Activated T-helper 2 cell treated with anti-CD3 and anti-CD28 coated beads, Interferon-gamma antibody, Interleukin-2, Interleukin-4, amounts not matched to agents 10 μg/mL and 5 μg/mL and 100 μg/mL, durations not matched to agents 14 hours and 24 hours and 36 hours (primary cell): ENCODE measurements around the gene SETD7. TPM values are rescaled to one million over a fixed set of nuclear protein-coding genes. Genes with fewer than 3 reads are reported as not detected.

Experiments
- DNase-seq: peaks from one replicate; pipeline ENCODE4 v3.0.0; 2021; ENCODE audit warnings: low spot score
- H3K27ac Mint-ChIP-seq: one replicate; pipeline ENCODE4 v1.8.0; 2021; ENCODE audit warnings: mixed read lengths
- H3K27me3 Mint-ChIP-seq: one replicate; pipeline ENCODE4 v1.8.0; 2021; ENCODE audit warnings: low read depth, mixed read lengths
- H3K36me3 Mint-ChIP-seq: one replicate; pipeline ENCODE4 v1.8.0; 2021; ENCODE audit warnings: low read depth, mixed read lengths
- H3K4me1 Mint-ChIP-seq: one replicate; pipeline ENCODE4 v1.8.0; 2021; ENCODE audit warnings: low read depth, mixed read lengths
- H3K4me3 Mint-ChIP-seq: one replicate; pipeline ENCODE4 v1.8.0; 2021; ENCODE audit warnings: low read depth, mild to moderate bottlenecking, moderate library complexity, mixed read lengths
- H3K9me3 Mint-ChIP-seq: one replicate; pipeline ENCODE4 v1.8.0; 2021; ENCODE audit warnings: mixed read lengths
- intact Hi-C: fragments of 100-400 bp; cut with micrococcal nuclease; formaldehyde crosslinking; loops from one replicate; pipeline ENCODE4 v1.15.1; 2023
- total RNA-seq: library from RNA; stranded (reverse); gene quantifications from 2 replicates; pipeline ENCODE4 v1.2.3, GENCODE V29; 2022

SETD7 gene
- total RNA-seq, 1 donor from 2014 or later, result 20.7 TPM

DNA sequence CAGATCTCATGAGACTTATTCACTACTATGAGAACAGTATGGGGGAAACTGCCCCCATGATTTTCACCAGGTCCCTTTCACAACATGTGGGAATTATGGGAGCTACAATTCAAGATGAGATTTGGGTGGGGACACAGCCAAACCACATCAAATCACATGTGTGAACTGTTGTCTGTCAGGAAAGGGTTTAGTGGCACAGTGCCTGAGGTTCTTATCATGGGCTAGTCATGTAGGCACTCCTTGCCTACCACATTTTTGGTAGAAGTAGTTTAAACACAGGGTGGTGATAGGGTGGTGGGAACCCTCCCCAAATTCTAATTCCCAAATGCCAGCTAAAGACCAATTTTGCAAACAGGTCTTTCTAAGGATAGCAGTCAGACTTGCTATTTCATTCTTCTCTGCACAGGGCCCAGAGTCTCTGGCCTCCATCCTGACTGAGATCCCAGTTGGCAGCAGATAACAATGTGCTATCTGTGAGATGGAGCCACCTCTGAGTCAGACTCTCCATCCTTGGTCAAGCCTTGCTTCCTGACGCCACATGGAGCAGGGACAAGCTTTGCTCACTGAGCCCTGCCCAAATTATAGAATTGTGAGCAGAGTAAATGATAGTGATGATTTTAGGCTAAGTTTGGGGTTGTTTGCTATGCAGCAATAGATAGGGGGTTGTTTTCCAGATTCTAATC, 33.5 kb upstream of the SETD7 start:
- H3K27me3 Mint-ChIP-seq, result peaks cover 16% of the 10 kb centered on the region
- H3K9me3 Mint-ChIP-seq, result no peaks in the 10 kb centered on the region
- intact Hi-C loops, result no loop called here
- no peak for DNase-seq
- no peak overlapping the region for H3K27ac Mint-ChIP-seq
- no peaks in the 10 kb centered on the region for H3K4me1 Mint-ChIP-seq
- H3K4me3 Mint-ChIP-seq, result no peak overlapping the region
- no peaks in the 10 kb centered on the region for H3K36me3 Mint-ChIP-seq

- H3K27ac Mint-ChIP-seq, result no peak overlapping the region
- no peak for DNase-seq
Measured at GRCh38 chr4:139587446-139587845, 31.4 kb upstream of the SETD7 start.

GRCh38 chr4:139585473-139585872, 29.5 kb upstream of the SETD7 start:
- no peak for DNase-seq
- Mint-ChIP-seq H3K4me3 (no peak overlapping the region), H3K27ac (no peak overlapping the region), H3K27me3 (peaks cover 12% of the 10 kb centered on the region), H3K4me1 (no peaks in the 10 kb centered on the region), H3K9me3 (no peaks in the 10 kb centered on the region), H3K36me3 (no peaks in the 10 kb centered on the region)
- intact Hi-C loops, result no loop called here

More at GRCh38 chr4:139587446-139587845, 31.4 kb upstream of the SETD7 start:
- Mint-ChIP-seq H3K4me1 (no peaks in the 10 kb centered on the region), H3K9me3 (no peaks in the 10 kb centered on the region), H3K4me3 (no peak overlapping the region), H3K36me3 (no peaks in the 10 kb centered on the region), H3K27me3 (peaks cover 12% of the 10 kb centered on the region)
- intact Hi-C loops, result no loop called here

DNA sequence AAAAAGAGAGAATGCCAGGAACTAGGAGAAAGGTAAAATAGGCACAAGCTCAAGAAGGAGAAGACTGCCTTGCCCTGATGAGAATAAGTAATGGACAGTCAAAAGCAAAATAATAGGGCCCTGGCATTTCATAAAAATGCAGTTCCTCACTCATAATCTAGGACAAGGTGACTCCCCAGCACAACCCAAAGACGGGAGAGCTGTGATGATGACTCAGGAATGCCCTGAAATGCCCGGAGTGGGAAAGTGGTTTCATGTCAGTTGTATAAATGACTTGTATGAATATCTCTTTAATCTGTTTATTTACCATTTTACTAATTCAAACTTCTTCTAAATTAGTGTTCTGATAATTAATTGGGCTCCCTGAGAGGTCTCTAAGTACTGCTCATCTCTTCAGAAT, 28.8 kb upstream of the SETD7 start:
- Mint-ChIP-seq H3K4me1 (no peaks in the 10 kb centered on the region), H3K36me3 (no peaks in the 10 kb centered on the region), H3K27me3 (peaks cover 16% of the 10 kb centered on the region), H3K9me3 (no peaks in the 10 kb centered on the region), H3K4me3 (no peak overlapping the region), H3K27ac (no peak overlapping the region)
- DNase-seq, result no peak
- intact Hi-C loops, result no loop called here

DNA sequence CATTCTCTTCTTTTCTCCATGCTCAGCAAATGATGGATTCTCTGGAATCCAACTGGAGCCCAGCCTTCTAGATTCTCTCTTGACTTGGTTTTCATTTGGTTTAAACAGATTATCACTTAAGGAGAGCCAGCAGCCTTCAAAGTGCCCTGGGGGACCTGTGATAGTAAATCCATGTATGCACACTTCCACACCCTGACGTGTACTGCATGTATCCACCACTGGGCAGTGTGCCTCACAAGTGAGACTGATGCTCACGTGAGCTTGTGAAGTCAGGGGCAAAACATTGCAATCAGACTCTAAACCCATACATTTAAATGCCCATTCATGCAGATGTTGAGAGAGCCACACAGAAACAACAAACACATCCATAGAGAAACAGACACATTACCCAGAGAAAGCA, 28.0 kb upstream of the SETD7 start:
- DNase-seq, result no peak
- Mint-ChIP-seq H3K36me3 (no peaks in the 10 kb centered on the region), H3K4me1 (no peaks in the 10 kb centered on the region), H3K27ac (no peak overlapping the region), H3K27me3 (peaks cover 17% of the 10 kb centered on the region), H3K9me3 (no peaks in the 10 kb centered on the region), H3K4me3 (no peak overlapping the region)
- intact Hi-C loops, result no loop called here

DNA sequence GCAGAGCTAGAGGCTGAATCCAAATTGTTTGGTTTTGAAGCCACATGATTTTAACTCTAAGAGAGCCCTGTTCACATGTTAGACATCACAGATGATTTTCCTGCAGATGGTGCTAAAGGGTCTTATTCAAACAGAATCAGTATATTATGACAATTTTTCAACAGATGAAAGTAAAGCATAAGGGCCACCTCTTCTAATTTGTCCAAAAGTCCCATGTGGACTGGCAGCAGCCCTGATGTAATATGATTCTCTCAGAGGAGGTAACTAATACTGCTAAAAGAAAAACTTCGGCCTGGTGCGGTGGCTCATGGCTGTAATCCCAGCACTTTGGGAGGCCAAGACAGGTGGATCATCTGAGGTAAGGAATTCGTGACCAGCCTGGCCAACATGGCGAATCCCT, 26.0 kb upstream of the SETD7 start:
- Mint-ChIP-seq H3K4me1 (no peaks in the 10 kb centered on the region), H3K27me3 (peaks cover 26% of the 10 kb centered on the region), H3K9me3 (no peaks in the 10 kb centered on the region), H3K27ac (no peak overlapping the region), H3K4me3 (no peak overlapping the region), H3K36me3 (no peaks in the 10 kb centered on the region)
- intact Hi-C loops, result no loop called here
- no peak for DNase-seq

DNA sequence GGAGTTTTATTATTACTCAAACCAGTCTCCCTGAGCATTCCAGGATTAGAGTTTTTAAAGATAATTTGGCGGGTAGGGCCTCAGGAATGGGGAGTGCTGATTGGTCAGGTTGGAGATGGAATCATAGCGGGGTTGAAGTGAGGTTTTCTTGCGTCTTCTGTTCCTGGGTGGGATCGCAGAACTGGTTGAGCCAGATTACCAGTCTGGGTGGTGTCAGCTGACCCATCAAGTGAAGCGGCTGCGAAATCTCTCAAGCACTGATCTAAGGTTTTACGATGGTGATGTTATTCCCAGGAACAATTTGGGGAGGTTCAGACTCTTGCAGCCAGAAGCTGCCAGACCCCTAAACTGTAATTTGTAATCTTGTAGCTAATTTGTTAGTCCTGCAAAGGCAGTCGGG, 25.1 kb upstream of the SETD7 start:
- Mint-ChIP-seq H3K27me3 (peaks cover 25% of the 10 kb centered on the region), H3K27ac (no peak overlapping the region), H3K4me3 (no peak overlapping the region), H3K9me3 (no peaks in the 10 kb centered on the region), H3K36me3 (no peaks in the 10 kb centered on the region), H3K4me1 (no peaks in the 10 kb centered on the region)
- DNase-seq, result no peak
- intact Hi-C loops, result no loop called here

- Mint-ChIP-seq H3K27me3 (peaks cover 29% of the 10 kb centered on the region), H3K4me3 (no peak overlapping the region), H3K4me1 (no peaks in the 10 kb centered on the region), H3K9me3 (no peaks in the 10 kb centered on the region), H3K36me3 (no peaks in the 10 kb centered on the region), H3K27ac (no peak overlapping the region)
- intact Hi-C loops, result no loop called here
- DNase-seq, result no peak
Measured at GRCh38 chr4:139576219-139576618, 20.2 kb upstream of the SETD7 start.

DNA sequence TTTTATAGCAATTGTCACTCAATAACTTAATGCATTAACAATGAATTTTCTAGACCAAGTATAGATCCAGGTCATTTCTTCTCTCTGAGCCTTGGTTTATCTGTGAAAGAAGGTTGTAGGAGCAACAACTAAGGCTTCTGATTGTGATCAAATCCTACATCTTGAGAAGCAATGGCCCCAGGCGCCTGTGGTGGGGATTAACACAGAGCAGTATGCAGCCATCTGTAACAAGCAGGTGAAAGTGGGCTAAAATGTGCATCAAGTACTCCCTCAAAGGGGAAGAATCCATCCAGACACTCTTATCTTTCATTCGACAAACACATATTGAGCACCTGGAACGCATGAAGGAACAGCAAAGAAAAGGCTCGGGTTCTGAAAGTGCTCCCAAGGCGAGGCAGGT, 19.1 kb upstream of the SETD7 start:
- no peaks in the 10 kb centered on the region for H3K4me1 Mint-ChIP-seq
- no peak for DNase-seq
- intact Hi-C loops, result no loop called here
- no peak overlapping the region for H3K4me3 Mint-ChIP-seq
- H3K27me3 Mint-ChIP-seq, result peaks cover 26% of the 10 kb centered on the region
- no peaks in the 10 kb centered on the region for H3K9me3 Mint-ChIP-seq
- H3K36me3 Mint-ChIP-seq, result no peaks in the 10 kb centered on the region
- H3K27ac Mint-ChIP-seq, result no peak overlapping the region

DNA sequence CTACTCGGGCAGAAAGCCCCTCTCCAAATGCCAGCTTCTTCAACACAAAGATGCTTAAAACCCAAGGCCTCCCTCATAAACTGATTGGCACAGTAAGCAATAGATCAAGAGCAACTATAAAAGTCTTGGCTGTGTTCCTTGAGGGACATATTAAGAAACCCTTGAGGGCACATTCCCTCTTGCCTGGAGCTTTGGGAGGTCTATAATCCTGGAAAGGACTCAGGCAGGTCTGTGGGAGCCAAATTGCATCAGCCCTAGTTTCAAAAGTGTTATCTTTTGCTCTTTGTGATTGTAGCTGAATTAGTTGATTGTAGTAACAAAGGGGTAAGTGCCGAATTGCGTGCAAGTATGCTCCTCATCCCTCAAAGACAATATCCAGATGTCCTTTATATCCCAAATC, 18.6 kb upstream of the SETD7 start:
- Mint-ChIP-seq H3K9me3 (no peaks in the 10 kb centered on the region), H3K36me3 (no peaks in the 10 kb centered on the region), H3K4me1 (no peaks in the 10 kb centered on the region), H3K27ac (no peak overlapping the region), H3K27me3 (peaks cover 23% of the 10 kb centered on the region), H3K4me3 (no peak overlapping the region)
- DNase-seq, result no peak
- intact Hi-C loops, result no loop called here

DNA sequence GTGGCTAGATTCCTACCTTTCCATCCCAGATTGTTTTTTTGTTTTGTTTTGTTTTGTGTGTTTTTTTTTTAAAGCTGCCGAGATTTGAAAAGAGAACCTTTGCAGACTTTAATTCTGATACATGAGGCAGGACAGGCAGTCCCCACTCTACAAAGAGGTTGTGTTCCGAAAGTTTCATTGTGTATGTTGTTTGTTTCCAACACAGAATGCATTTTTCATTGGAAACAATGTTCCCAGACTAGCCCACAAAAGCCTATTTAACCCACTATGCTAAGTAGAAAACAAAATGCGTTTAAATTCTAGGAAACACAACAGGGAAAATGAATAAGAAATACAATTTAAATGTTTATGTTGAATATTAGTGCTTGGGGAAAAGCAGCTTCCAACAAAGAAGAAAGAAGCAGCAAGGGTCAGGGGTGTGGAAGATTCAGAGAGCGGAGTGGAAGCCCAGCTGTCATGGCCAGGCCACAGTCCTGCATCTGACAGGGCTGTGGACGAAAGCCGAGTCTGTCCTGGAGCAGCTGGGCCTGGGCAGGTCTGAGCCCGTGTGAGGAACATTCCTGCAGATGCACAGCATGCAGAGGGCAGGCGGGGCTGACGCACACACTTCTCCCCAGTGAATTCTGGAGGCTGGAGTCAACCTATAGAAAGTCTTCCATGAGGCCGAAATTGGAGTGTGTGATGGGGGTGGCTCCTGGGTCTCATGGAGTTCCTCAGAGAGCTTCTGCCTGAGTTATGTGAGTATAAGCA, 12.4 kb upstream of the SETD7 start:
- Mint-ChIP-seq H3K27me3 (peaks cover 7% of the 10 kb centered on the region), H3K27ac (no peak overlapping the region), H3K9me3 (no peaks in the 10 kb centered on the region), H3K36me3 (no peaks in the 10 kb centered on the region), H3K4me1 (peaks cover 3% of the 10 kb centered on the region), H3K4me3 (no peak overlapping the region)
- intact Hi-C loops, result no loop called here
- no peak for DNase-seq

DNA sequence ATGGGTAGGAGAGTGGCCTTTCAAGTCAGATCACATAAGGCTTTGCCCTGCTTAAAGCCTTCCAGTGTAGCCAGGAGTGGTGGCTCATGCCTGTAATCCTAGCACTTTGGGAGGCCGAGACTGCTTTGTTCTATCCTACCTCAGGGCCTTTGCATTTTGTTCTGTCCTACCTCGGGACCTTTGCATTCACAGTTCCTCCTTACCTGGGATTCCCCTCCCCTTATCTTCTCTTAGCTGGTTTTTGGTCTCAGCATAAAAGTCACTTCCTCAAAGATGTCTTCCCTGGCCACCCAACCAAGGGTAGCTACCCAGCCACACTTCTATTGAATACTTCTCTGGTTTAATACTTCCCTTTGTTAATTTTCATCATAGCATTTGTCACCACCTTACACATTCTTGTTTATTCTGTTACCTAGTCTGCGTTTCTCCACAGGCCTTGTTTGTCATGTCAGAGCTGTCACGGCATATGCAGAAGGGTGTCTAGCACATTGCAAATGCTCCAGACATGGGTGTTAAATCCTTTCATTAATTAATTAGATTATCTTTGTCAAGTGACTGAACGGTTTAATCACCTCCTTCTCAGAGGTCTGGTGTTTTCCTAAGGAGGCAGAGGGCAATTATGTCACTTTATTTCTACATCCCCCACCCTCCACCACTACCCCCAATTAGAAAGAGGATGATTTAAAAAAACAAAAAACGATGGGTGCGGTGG, 11.3 kb upstream of the SETD7 start:
- no peaks in the 10 kb centered on the region for H3K36me3 Mint-ChIP-seq
- H3K9me3 Mint-ChIP-seq, result no peaks in the 10 kb centered on the region
- H3K4me1 Mint-ChIP-seq, result peaks cover 3% of the 10 kb centered on the region
- no peak for DNase-seq
- peaks cover 7% of the 10 kb centered on the region for H3K27me3 Mint-ChIP-seq
- intact Hi-C loops, result no loop called here
- H3K4me3 Mint-ChIP-seq, result no peak overlapping the region
- no peak overlapping the region for H3K27ac Mint-ChIP-seq

GRCh38 chr4:139564502-139564901, 8.5 kb upstream of the SETD7 start:
- no peaks in the 10 kb centered on the region for H3K9me3 Mint-ChIP-seq
- H3K36me3 Mint-ChIP-seq, result no peaks in the 10 kb centered on the region
- intact Hi-C loops, result no loop called here
- peaks cover 20% of the 10 kb centered on the region for H3K4me1 Mint-ChIP-seq
- no peak overlapping the region for H3K27ac Mint-ChIP-seq
- no peak overlapping the region for H3K4me3 Mint-ChIP-seq
- H3K27me3 Mint-ChIP-seq, result peaks cover 7% of the 10 kb centered on the region
- DNase-seq, result no peak
